GM18861 (cell line): ENCODE data around the gene GNAZ.

ENCODE experiments used
- ATAC-seq: cut with Tn5 transposase; IDR thresholded peaks from one replicate; pipeline ENCODE4 v1.9.1; 2021; ENCODE audit not compliant: unreplicated experiment

Gene GNAZ

DNA sequence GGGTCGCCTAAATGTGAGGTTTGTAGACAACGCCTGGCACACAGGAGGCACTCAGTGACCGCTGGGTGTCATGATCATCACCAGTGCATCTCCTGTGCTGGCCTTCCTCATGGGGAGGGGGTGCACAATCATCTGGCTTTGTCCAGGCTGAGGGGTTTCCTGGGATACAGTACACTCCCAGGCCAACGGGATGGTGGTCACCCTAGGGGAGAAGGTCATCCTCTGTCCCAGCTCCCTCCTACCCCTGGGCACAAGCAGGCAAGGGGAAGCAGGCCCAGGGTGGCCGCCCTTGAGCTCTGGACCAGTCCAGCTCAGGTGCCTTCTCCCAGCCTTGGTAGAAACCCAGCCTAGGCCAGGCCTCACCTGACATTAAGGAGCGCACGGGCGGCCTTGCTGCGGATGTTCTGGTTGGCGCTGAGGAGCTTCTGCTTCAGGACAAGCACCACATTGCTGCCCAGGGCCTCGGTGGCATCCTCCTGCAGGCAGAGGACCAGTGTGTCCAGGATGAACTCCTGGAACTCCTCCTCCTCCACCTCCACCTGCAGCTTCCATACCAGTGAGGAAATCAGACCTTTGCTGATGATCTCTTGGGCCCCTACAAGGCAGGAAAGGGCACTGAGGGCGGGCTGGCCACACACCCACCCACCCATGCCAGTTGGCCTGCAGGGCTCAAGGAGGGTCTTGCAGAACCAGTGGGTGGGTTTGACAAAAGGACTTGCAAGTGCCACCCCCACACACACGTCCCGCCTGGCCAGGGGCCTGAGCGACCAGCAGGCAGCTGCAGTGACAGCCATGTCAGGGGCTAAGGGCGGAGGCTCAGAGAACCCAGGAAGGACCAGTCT lies 6.6 kb upstream of the GNAZ start:
- ATAC-seq: no peak

DNA sequence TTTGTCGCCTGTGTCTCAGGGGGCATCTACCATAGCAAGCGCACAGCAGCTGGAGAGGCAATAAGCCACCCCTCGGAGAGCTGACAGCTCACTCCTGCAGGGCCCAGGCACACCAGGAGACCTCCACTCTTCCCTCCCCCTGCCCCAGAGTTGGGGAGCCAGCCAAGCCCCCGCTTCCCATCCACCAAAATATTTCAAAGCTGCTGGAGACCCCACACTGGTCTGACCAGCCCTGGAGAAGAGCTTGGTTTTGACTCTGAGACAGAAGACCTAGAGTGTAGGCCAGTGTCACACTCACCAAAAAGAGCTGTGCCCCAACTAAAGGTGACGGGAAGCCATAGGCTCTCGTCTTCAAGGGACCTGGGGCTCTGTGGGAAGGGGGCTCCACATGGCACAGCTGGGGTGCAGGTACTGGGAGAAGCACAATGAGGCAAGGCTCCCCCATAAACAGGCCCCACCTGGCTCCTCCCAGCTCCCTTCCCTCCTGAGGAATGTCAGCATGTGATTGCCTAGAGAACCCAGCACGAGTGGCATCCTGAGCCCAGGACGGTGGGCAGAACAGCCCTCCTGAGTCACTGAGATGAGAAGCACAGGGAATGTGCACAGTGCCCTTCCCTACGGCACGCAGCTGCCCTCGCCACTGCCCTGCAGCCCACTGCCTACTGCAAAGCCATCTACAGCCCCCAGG lies 5.8 kb upstream of the GNAZ start:
- ATAC-seq: no peak

GRCh38 chr22:23065069-23065451 lies 5.3 kb upstream of the GNAZ start:
- ATAC-seq: no peak

DNA sequence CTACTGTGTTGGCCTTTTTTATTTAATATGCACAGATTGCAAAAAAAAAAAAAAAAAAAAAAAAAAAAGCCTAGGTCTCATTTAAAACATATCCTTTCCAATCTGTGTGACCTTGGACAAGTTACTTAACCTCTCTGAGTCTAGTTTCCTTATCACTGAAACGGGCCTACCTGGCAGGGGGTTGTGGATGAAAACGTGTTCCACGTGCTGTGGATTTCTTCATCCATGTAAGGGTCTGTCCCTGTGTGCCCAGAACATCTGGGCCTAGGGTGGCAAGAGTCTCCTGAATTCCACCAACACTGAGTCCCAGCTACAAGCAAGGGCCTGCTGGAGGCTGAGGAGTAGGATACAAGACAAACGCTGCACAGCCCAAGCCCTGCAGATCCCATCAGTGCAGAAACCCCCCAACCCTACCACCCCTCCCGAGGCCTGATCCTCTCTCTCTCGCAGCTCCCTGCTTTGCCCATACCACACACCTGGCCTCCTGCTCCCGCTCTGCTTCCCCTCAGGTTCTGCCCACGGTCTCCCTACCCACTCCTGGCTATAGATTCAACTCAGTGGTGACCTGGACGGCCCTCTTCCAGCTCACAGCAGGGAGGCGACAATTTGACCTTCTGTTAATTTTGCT lies 4.7 kb upstream of the GNAZ start:
- no peak for ATAC-seq

GRCh38 chr22:23066200-23067022 lies 3.9 kb upstream of the GNAZ start:
- ATAC-seq: no peak

GRCh38 chr22:23067023-23067650 lies 3.2 kb upstream of the GNAZ start:
- no peak for ATAC-seq

GRCh38 chr22:23067691-23068090 lies 2.6 kb upstream of the GNAZ start:
- no peak for ATAC-seq

- ATAC-seq: no peak
These were observed 2.1 kb upstream of the GNAZ start for GRCh38 chr22:23068096-23068831.

DNA sequence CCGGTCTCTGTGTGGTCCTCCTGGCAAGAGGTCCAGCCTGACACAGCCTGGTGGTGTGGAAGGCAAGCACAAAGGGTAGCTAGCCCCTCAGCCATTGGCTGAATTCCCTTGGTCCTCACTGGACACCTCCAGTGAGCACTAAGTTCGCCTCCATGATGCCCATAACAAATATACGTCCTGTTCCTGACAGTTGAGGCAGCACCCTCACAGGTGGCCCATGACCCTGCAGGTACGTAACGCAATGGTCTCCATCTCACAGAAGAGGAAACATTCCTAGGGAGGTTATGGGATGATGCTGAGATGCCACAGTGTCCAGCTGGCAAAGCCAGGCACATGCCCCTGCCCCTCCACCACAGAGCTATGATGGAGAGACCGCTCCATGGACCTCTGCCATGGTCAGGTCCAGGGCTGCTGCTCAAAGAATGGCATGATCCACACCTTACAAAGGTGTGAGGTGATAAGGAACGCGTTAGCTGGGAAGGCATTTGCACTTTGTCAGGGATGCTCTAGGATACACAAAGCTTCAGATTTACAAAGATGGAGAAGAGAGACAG lies 1.4 kb upstream of the GNAZ start:
- no peak for ATAC-seq

GRCh38 chr22:23069502-23070357 lies 589 bp upstream of the GNAZ start:
- peak; percentile 74 for ATAC-seq

DNA sequence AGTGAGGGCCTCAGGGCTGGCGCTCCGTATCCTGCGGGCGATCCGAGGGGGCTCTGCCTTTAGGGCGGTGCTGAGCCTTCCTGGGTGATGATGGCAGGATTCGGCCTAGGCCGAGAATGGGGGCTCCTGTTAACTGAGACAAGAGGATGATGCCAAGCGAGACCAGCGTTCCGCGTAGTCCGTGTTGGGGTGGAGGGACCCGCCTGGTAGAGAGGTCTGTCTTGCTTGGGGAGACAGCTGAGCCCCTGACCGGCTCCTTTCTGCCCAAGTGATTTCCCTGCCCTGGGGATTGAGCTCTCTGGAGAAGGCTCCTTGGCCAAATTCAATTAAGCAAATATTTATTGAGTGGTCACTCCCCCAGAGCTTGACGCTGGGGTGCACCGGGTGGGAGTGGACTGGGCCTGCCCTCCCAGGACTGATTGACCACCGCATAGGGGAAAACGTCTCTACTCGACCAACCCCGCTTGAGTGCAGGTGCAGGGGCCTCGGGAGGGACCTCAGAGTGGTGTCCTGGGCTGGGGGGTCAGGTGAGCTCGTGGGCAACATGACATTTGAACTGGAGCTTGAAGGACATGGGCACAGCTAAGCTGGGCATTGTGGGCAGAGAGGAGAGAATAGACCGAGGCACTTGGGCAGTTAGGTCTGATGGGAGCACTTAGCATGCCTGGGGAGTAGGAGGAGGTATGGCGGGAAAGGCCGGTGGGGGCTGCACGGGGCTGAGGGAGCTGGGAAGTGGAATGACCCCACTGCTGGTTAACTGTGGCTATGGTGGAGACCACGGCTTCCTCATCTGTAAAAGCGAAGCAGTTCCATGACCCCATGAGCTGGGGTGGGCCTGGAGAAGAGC lies 1.1 kb downstream of the GNAZ start:
- ATAC-seq: no peak

- no peak for ATAC-seq
These were observed 2.0 kb downstream of the GNAZ start for GRCh38 chr22:23072077-23072910.

- no peak for ATAC-seq
These were observed 2.7 kb downstream of the GNAZ start for GRCh38 chr22:23072911-23073491.

DNA sequence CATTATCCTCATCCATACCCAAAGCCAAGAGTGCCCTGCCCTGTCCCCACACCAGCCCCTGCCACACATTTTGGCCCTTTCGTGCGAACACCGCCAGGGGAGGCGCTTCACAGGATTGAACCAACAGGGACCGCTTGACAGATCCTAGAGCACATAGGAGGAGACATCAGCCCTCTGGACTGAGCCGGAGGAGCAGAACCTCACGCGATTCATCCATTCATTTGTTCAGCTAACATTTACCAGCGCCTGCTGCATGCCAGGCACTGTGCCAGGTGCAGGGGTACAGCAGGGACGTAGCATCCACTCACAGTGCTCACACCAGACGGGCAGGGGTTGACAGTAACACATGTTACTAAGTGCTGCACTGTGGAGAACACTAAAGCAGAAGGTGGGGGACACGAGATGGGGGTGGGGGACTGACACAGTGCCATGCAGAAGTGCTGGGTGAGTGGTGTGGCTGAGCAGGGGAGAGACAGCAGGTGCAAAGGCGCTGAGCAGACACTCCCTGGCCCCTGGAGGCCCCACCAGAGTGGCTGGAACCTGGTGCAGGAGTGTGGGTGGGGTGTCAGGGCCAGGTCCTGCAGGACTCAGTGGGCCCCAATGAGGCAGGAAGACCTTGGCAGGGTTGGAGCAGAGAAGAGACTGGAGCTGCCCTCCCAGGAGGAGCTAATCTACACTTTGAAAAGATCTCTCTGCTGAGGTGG lies 3.4 kb downstream of the GNAZ start:
- ATAC-seq: no peak

DNA sequence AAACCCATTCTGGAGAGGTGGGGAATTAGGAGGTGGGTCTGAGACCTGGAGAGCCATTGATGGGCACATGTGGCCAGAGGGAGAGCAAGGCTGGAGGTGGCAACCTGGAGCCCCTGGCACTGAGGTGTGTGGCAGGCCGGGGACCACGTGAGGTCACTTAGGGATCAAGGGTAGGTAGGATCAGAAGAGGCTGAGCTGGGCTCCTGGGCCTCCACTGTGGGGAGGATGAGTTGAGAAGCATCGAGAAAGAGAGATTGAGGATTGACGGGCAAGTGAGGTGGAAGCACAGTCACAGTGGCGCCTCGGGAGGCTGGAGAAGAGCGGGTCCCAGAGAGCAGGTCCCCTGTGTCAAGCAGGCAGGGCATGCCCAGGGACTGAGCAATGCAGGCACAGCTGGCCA lies 4.1 kb downstream of the GNAZ start:
- ATAC-seq: no peak

- no peak for ATAC-seq
These were observed 4.7 kb downstream of the GNAZ start for GRCh38 chr22:23075050-23075449.
